ENCODE measurements around the gene HOXB9.
A peak's percentile ranks its signal among the peaks of the same experiment; 100 is the strongest.

HOXB9 gene

GRCh38 chr17:48593126-48593829, 32.9 kb downstream of the HOXB9 start, which contains the start of gene HOXB5:
Gene HOXB5 (minus strand): TSS chr17:48593779. CDS start chr17:48593682, 97 bp downstream.
- in situ Hi-C loops (cut with HindIII; ENCODE audit: low pct_unique_long_range_greater_than_20kb, low sequenced_read_pairs): no loop called here
- no peak for TF ChIP-seq JUND (IDR thresholded peaks at IDR 0.05; ENCODE audit: low read depth)
- DNase-seq (ENCODE audit: low read depth in 1 of 2, low spot score in 1 of 2): peak in 1 of 2 experiments; percentile 47

DNA sequence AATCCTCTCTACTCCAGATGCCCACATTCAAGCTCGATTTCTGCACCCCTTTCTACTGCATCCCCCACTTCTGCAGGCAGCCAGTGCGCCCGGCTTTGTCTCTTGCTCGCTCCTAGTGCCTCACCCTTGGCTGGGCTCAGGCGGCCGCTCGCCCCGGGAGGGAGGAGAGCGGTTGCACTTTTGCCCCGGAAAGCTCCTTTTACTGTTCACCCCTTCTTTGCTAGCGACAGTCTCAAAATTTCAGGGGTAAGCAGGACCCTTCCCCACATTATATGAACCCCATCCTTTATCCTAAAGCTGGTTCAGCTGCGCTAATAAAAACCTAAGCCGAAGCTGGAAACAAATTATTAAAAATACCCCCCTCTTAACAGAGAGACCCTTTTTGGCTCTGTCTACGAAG, 33.6 kb downstream of the HOXB9 start:
- no peak for TF ChIP-seq JUND (IDR thresholded peaks at IDR 0.05; ENCODE audit: low read depth)
- DNase-seq (ENCODE audit: low read depth in 1 of 2, low spot score in 1 of 2): no peak
- in situ Hi-C loops (cut with HindIII; ENCODE audit: low pct_unique_long_range_greater_than_20kb, low sequenced_read_pairs): no loop called here

- TF ChIP-seq JUND (IDR thresholded peaks at IDR 0.05; ENCODE audit: low read depth): no peak
- in situ Hi-C loops (cut with HindIII; ENCODE audit: low pct_unique_long_range_greater_than_20kb, low sequenced_read_pairs): no loop called here
- DNase-seq (ENCODE audit: low read depth in 1 of 2, low spot score in 1 of 2): no peak
Measured at GRCh38 chr17:48592057-48592514, 34.1 kb downstream of the HOXB9 start.

GRCh38 chr17:48591255-48592056, 34.7 kb downstream of the HOXB9 start:
- no peak for TF ChIP-seq JUND (IDR thresholded peaks at IDR 0.05; ENCODE audit: low read depth)
- in situ Hi-C loops (cut with HindIII; ENCODE audit: low pct_unique_long_range_greater_than_20kb, low sequenced_read_pairs): no loop called here
- no peak for DNase-seq (ENCODE audit: low read depth in 1 of 2, low spot score in 1 of 2)

- in situ Hi-C loops (cut with HindIII; ENCODE audit: low pct_unique_long_range_greater_than_20kb, low sequenced_read_pairs): no loop called here
- no peak for DNase-seq (ENCODE audit: low read depth in 1 of 2, low spot score in 1 of 2)
- no peak for TF ChIP-seq JUND (IDR thresholded peaks at IDR 0.05; ENCODE audit: low read depth)
Measured at GRCh38 chr17:48590607-48591161, 35.5 kb downstream of the HOXB9 start.

DNA sequence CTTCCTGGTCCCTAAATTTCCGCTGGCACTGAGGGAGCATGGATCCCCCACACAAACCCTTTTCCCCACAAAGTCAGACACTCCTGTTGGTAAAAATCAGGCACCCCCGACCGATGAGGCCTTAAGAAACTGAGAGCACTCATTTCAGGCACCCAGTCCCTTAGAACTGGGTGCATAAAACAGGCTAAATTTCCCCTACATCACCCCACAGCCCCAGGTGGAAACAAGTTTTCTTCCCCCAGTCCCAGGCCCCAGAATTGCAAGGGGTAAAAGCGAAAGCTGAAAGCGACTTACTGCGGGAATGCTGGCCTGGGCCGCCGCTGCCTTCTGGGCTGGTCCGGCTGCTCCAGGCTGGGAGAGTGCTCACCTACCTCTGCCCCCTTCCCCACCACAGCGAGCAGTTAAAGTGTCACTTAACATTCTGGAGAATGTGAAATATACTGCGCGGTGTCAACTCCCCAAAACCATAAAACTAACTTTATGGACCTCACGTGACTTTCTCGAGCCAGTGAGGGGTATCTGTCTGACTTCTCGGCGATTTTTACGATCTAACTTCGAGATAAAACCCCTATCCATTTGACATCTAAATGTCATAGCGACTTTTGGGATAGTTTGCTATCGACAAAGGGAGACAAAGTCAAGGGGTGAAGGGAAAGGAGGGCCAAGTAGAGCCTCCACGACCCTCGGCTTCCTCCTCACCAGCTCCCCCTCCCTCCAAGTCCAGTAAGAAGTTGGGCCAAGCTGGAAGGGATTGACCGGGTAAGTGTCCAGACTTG, 36.1 kb downstream of the HOXB9 start, which contains the start of gene HOXB3:
Gene HOXB3 (minus strand): TSS at position 411 of the 776 bp plus-strand sequence. CDS start 37,767 bp downstream, outside the sequence.
- in situ Hi-C loops (cut with HindIII; ENCODE audit: low pct_unique_long_range_greater_than_20kb, low sequenced_read_pairs): no loop called here
- no peak for DNase-seq (ENCODE audit: low read depth in 1 of 2, low spot score in 1 of 2)
- no peak for TF ChIP-seq JUND (IDR thresholded peaks at IDR 0.05; ENCODE audit: low read depth)

- no peak for TF ChIP-seq JUND (IDR thresholded peaks at IDR 0.05; ENCODE audit: low read depth)
- DNase-seq (ENCODE audit: low read depth in 1 of 2, low spot score in 1 of 2): no peak
- in situ Hi-C loops (cut with HindIII; ENCODE audit: low pct_unique_long_range_greater_than_20kb, low sequenced_read_pairs): no loop called here
Measured at GRCh38 chr17:48589060-48589830, 36.9 kb downstream of the HOXB9 start.

GRCh38 chr17:48588528-48588927, 37.6 kb downstream of the HOXB9 start:
- in situ Hi-C loops (cut with HindIII; ENCODE audit: low pct_unique_long_range_greater_than_20kb, low sequenced_read_pairs): no loop called here
- no peak for TF ChIP-seq JUND (IDR thresholded peaks at IDR 0.05; ENCODE audit: low read depth)
- peak in 1 of 2 experiments; percentile 41 for DNase-seq (ENCODE audit: low read depth in 1 of 2, low spot score in 1 of 2)

DNA sequence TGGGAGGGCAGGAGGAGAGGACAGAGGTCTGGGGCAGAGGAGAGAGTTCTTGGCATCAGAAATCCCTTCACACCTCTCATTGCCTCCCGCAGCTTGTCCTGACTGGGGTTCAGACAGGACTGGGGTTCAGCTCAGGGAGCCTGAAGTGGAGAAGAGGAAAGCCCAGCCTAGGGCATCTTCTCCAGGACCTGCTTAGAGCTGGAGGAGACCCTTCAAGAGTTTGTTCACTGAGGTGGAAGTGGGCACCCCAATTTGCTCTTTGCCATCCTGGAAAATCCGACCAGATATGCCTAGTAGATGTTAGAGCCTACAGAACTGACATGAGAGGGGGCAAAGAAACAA, 38.1 kb downstream of the HOXB9 start:
- in situ Hi-C loops (cut with HindIII; ENCODE audit: low pct_unique_long_range_greater_than_20kb, low sequenced_read_pairs): no loop called here
- no peak for TF ChIP-seq JUND (IDR thresholded peaks at IDR 0.05; ENCODE audit: low read depth)
- DNase-seq (ENCODE audit: low read depth in 1 of 2, low spot score in 1 of 2): no peak

DNA sequence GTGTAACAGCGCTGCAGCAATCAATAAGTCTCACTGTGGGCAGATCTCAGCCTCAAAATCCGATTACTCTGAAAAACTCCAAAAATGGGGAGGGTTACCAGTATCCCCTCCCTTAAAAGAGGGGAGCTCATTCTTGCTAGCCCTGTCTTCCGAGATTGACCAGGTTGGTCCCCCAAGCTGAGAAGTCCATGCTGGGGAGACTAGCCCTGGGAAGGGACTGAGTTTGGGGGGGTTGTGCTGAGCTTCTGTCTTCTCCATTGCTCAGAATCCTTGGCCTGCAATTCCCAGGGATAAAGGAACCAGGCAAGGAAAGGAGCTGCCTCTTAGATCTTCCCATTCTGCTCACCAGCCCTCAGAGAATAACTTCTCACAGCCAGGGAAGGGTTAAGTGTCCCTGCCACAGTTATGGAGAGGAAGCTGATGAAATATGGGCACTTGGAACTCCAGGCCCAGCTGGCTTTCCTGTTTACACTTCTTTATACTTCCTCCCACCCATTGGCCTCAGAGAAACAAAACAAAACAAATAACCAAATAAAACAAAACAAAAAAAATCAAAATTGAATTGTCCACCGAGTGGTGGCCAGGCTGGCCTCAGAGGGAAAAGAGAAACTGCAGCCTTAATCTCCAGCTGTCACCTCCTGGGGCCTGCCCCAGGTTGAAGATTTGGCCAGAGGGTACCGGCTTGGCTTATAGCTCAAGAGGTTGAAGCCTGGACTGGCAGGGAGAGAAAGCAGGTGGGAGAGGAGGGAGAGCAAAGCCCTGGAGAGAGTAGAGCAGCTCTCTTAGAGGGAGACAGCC, 38.7 kb downstream of the HOXB9 start:
- TF ChIP-seq JUND (IDR thresholded peaks at IDR 0.05; ENCODE audit: low read depth): no peak
- no peak for DNase-seq (ENCODE audit: low read depth in 1 of 2, low spot score in 1 of 2)
- in situ Hi-C loops (cut with HindIII; ENCODE audit: low pct_unique_long_range_greater_than_20kb, low sequenced_read_pairs): no loop called here
